H54 (cell line): ENCODE results near the gene SMAD7.
A peak's percentile ranks its signal among the peaks of the same experiment; 100 is the strongest.

Experiments used
- DNase-seq: peaks from one replicate; pipeline ENCODE4 v3.0.0; 2011; ENCODE audit warnings: low spot score, mixed read lengths; ENCODE audit not compliant: insufficient read length
- FAIRE-seq: peaks from 3 replicates; lab custom pipeline; 2011; peaks lifted over from hg19 to GRCh38; lab: Jason Lieb, UNC
- POLR2A ChIP-seq: IDR thresholded peaks from 2 replicates; pipeline ENCODE4 v1.6.1; 2011; ENCODE audit warnings: low read depth, mild to moderate bottlenecking, low read length

SMAD7 gene

DNA sequence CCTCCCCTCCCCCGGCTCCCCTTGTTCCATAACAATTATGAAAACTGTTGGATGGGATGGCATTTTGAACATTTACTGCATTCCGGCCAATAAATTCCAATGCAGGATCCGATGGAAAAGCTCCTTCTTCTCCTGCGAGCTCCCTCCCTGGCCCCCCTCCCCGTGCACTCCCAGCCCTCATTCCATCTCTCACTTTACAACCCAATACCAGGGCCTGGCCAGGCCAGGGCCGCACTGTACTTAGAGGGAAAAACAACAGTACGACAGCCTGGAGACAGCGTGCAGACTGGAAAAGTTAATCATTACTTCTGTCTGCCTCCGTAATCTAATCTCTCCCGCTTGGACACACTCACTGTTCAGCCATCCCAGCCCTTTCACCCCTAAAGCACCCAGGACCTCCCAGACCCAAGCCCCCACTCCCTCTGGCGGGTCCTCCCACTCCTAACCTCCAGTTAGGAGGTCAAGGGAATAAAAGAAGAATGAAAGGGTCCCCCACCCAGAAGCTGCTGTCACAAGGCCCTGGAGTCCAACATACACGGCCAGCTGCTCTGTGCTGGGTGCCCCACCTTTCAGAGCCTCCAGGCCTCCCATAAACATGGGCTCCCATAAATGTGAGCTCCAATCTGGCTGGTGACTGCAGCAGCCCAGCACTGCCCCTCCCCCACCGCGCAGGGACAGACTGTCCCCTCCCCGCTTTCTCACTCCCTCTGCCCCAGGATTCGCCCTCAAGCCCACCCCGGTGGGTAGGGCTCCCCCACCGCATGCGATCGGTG lies 20.6 kb downstream of the SMAD7 start:
- FAIRE-seq (no peak), DNase-seq (no peak)
- TF ChIP-seq POLR2A, result no peak

DNA sequence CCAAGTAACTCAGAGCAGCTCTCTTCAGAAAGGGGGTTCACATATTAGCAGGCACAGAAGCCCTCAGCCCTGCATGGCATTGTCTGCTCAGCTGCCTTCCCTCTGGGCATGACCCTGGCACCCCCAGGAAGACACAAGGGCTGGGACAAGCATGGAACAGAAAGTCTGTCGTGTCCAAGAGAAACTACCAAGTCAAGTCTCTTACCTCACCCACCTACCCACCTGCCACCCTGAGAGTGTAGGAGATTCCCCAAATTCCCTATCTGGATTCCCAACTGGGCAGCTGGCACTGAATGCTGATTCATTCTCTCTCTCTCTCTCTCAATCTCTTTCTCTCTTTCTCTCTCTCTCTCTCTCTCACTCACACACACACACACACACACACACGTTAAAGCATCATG lies 21.6 kb downstream of the SMAD7 start:
- TF ChIP-seq POLR2A, result no peak
- DNase-seq (no peak), FAIRE-seq (no peak)

- FAIRE-seq (no peak), DNase-seq (no peak)
- no peak for TF ChIP-seq POLR2A
Measured at GRCh38 chr18:48928787-48929186, 22.0 kb downstream of the SMAD7 start.

GRCh38 chr18:48927286-48928080 lies 23.3 kb downstream of the SMAD7 start:
- FAIRE-seq (no peak), DNase-seq (no peak)
- no peak for TF ChIP-seq POLR2A

DNA sequence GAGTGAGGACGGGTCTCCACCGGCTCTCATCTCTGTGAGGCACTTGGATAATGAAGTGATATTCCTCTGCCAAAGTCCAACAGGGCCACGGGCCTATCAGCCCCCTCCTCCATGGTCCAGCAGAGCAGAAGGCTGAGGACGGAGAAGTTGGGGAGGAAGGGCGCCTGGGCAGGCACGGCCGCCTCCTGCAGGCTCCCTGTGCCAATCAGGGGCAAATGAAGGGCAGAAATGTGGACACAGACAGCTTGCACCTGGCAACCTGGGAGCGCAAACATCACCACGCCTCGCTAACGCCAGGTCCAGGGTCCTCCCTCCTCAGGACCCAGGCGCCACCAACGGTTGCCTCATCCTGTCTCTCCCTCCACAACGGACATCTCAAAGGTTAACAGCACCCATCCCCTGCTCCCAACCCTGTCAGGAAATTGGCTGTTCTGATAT lies 24.3 kb downstream of the SMAD7 start:
- TF ChIP-seq POLR2A, result no peak
- no peak for FAIRE-seq
- DNase-seq, result no peak

- no peak for FAIRE-seq
- TF ChIP-seq POLR2A, result no peak
- no peak for DNase-seq
Measured at GRCh38 chr18:48925491-48925780, 25.3 kb downstream of the SMAD7 start.

DNA sequence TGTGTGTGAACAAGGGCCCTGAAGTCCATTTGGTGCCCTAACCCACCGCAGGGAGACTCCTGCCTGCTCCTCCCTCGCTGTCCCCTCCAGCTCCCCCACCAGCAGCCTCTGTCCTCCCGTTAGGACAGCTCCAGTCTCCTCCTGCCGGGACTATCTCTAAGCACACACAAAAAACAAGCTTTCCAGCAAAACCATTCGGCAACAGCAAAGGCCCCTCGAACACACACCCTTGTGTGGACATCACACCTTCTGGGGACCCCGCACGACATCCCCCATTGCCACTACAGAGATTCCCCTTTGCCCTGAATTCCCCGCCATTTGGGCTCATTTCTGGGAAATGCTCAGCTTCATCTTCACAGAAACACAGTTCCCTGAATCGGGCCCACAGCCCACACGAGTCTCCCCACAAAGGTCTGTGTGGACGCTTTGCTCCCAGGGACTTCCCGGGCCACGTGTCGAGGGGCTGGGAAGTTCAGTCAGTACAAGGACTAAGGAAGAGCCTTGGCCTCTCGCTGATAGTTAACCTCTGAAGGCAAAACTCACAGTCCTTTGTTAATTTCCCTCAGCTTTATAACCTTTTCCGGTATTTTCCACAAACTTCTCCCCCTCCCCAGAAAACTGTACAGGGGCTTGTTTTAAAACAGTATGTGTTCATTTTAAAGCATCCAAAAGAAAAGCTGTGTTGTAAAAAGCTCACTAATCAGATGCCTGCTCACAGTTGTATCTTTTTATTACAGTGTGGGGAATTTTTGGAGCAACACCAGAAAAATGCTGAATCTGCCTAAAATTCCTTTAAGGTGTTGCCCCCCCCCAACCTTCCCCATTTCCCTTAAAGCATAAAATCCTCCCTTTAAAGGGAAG lies 25.9 kb downstream of the SMAD7 start:
- DNase-seq, result no peak
- no peak for FAIRE-seq
- TF ChIP-seq POLR2A, result no peak

- peak; percentile 30 for DNase-seq
- FAIRE-seq, result no peak
- TF ChIP-seq POLR2A, result no peak
Measured at GRCh38 chr18:48923746-48924629, 26.8 kb downstream of the SMAD7 start.

GRCh38 chr18:48922801-48923730 lies 27.7 kb downstream of the SMAD7 start:
- FAIRE-seq (no peak), DNase-seq (peak; percentile 75)
- no peak for TF ChIP-seq POLR2A

DNA sequence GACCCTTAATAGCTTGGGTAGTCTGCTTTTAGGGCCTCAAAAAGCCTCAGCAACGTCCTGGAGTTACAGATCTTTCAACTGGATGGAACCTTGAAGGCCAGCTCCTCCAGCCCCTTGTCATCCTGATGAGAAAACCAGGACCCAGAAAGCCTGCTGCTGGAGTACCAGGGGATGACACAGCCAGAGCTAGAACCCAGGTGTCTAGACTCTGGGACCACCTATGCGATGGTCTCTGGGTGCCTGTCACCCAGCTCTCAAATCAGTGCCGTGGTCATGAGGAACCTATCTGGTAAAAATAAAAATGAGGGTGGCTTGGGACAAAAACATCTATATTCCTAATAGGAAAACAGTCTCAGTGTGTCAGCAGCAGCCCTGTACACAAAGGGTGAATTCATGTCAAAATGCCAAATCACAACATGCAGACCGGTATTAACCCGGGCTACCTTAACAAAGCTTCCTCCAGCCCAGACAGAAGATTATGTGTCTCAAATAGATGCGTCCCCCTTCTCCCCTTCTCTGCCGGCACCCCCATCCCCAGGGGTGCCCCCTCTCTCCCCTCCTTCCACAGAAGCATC lies 28.5 kb downstream of the SMAD7 start:
- DNase-seq (no peak), FAIRE-seq (no peak)
- no peak for TF ChIP-seq POLR2A

GRCh38 chr18:48921305-48922225 lies 29.2 kb downstream of the SMAD7 start:
- DNase-seq (no peak), FAIRE-seq (no peak)
- TF ChIP-seq POLR2A, result no peak
